Neural cell (in vitro differentiated cells): Measurements from ENCODE around the gene GSTA3. TPM values are rescaled to one million over a fixed set of nuclear protein-coding genes. Genes with fewer than 3 reads are reported as not detected.
"Not testable (repeated sequence)": the region's sequence is repeated elsewhere in the genome, so short reads cannot be mapped to it uniquely, and the experiment has no call there.

Experiments
- H2AFZ ChIP-seq: fragments of 200-600, 300-800 bp; sonication (generic), shearing (Covaris generic); 2 replicates; pipeline ENCODE4 v1.6.0; 2014; ENCODE audit warnings: low read depth, mild to moderate bottlenecking, antibody characterized with exemption, low read length, moderate library complexity
- H3F3A ChIP-seq: fragments of 200-600 bp; shearing (Covaris generic); 2 replicates; pipeline ENCODE4 v1.6.1; 2016; ENCODE audit warnings: mild to moderate bottlenecking, moderate library complexity, mixed read lengths, antibody characterized with exemption, low read length; ENCODE audit not compliant: insufficient read depth, poor library complexity, severe bottlenecking
- H3K27ac ChIP-seq: fragments of 200-600, 300-800 bp; sonication (generic), shearing (Covaris generic); 2 replicates; pipeline ENCODE4 v1.5.1; 2014; ENCODE audit warnings: mild to moderate bottlenecking, low read length, moderate library complexity
- H3K27me3 ChIP-seq: fragments of 300-800, 200-600 bp; sonication (generic), shearing (Covaris generic); 2 replicates; pipeline ENCODE4 v1.6.0; 2014; ENCODE audit warnings: mild to moderate bottlenecking, low read depth, low read length, moderate library complexity; ENCODE audit not compliant: insufficient read depth
- H3K36me3 ChIP-seq: fragments of 300-800, 200-600 bp; sonication (generic), shearing (Covaris generic); 2 replicates; pipeline ENCODE4 v1.5.1; 2014; ENCODE audit warnings: mild to moderate bottlenecking, antibody characterized with exemption, low read length, moderate library complexity; ENCODE audit not compliant: insufficient read depth
- H3K4me2 ChIP-seq: fragments of 300-800, 200-600 bp; sonication (generic), shearing (Covaris generic); 2 replicates; pipeline ENCODE4 v1.6.0; 2014; ENCODE audit warnings: mild to moderate bottlenecking, low read length
- H3K4me3 ChIP-seq: fragments of 300-800, 200-600 bp; sonication (generic), shearing (Covaris generic); 2 replicates; pipeline ENCODE4 v1.5.1; 2014; ENCODE audit warnings: mild to moderate bottlenecking, low read length, moderate library complexity
- H3K79me2 ChIP-seq: fragments of 200-600 bp; shearing (Covaris generic); replicated peaks from 2 replicates; pipeline ENCODE4 v1.6.0; 2014; ENCODE audit warnings: mild to moderate bottlenecking, low read length, moderate library complexity; ENCODE audit not compliant: insufficient read depth
- H3K9ac ChIP-seq: fragments of 300-800, 200-600 bp; sonication (generic), shearing (Covaris generic); 2 replicates; pipeline ENCODE4 v1.6.1; 2016; ENCODE audit warnings: mild to moderate bottlenecking, low read length, mixed read lengths
- H3K9me2 ChIP-seq: fragments of 200-600 bp; shearing (Covaris generic); 2 replicates; pipeline ENCODE4 v1.6.1; 2016; ENCODE audit warnings: mild to moderate bottlenecking, low read length, mixed read lengths; ENCODE audit not compliant: insufficient read depth
- H3K9me3 ChIP-seq: fragments of 200-600, 300-800 bp; sonication (generic), shearing (Covaris generic); 2 replicates; pipeline ENCODE4 v1.6.1; 2016; ENCODE audit warnings: mild to moderate bottlenecking, mixed run types, low read length, moderate library complexity, mixed read lengths
- H4K20me1 ChIP-seq: fragments of 200-600 bp; shearing (Covaris generic); 2 replicates; pipeline ENCODE4 v1.6.1; 2016; ENCODE audit warnings: mild to moderate bottlenecking, mixed run types; ENCODE audit not compliant: insufficient read depth
- CTCF ChIP-seq: fragments of 450-650 bp; IDR thresholded peaks from 2 replicates; pipeline ENCODE4 v1.5.1; 2014; ENCODE audit warnings: antibody characterized with exemption, mild to moderate bottlenecking, moderate library complexity; ENCODE audit not compliant: poor library complexity, severe bottlenecking
- EP300 ChIP-seq: fragments of 450-650 bp; conservative IDR thresholded peaks from 2 replicates; pipeline ENCODE4 v1.6.1; 2014; ENCODE audit warnings: antibody characterized with exemption, mild to moderate bottlenecking, moderate library complexity; ENCODE audit not compliant: poor library complexity, severe bottlenecking
- EZH2 ChIP-seq: fragments of 200-600, 300-800 bp; shearing (Covaris generic), sonication (generic); IDR thresholded peaks from 2 replicates; pipeline ENCODE4 v1.6.1; 2014; ENCODE audit warnings: antibody characterized with exemption, low read length, borderline replicate concordance, mild to moderate bottlenecking; ENCODE audit not compliant: insufficient read depth, poor library complexity, severe bottlenecking
- MXI1 ChIP-seq: fragments of 450-650 bp; conservative IDR thresholded peaks from 2 replicates; pipeline ENCODE4 v1.6.1; 2014; ENCODE audit warnings: antibody characterized with exemption, mild to moderate bottlenecking; ENCODE audit not compliant: poor library complexity, severe bottlenecking
- POLR2AphosphoS5 ChIP-seq: IDR thresholded peaks from 2 replicates; pipeline ENCODE4 v1.6.1; 2012
- RAD21 ChIP-seq: fragments of 450-650 bp; conservative IDR thresholded peaks from 2 replicates; pipeline ENCODE4 v1.6.1; 2014; ENCODE audit warnings: antibody characterized with exemption, mild to moderate bottlenecking, moderate library complexity
- REST ChIP-seq: IDR thresholded peaks from 2 replicates; pipeline ENCODE4 v1.6.1; 2012; ENCODE audit warnings: borderline replicate concordance
- SMC3 ChIP-seq: fragments of 450-650 bp; conservative IDR thresholded peaks from 2 replicates; pipeline ENCODE4 v1.6.1; 2014; ENCODE audit warnings: antibody characterized with exemption, mild to moderate bottlenecking, moderate library complexity; ENCODE audit not compliant: poor library complexity
- TAF1 ChIP-seq: IDR thresholded peaks from 2 replicates; pipeline ENCODE4 v1.6.1; 2012; ENCODE audit warnings: low read depth
- polyA plus RNA-seq: library from polyadenylated mRNA; depleted of rRNA; stranded (reverse); fragments of >200 nt; gene quantifications from 2 replicates; pipeline ENCODE4 v1.2.3, GENCODE V29; 2014

GSTA3 gene
- polyA plus RNA-seq, 1 donor from 2014 or later = not detected

DNA sequence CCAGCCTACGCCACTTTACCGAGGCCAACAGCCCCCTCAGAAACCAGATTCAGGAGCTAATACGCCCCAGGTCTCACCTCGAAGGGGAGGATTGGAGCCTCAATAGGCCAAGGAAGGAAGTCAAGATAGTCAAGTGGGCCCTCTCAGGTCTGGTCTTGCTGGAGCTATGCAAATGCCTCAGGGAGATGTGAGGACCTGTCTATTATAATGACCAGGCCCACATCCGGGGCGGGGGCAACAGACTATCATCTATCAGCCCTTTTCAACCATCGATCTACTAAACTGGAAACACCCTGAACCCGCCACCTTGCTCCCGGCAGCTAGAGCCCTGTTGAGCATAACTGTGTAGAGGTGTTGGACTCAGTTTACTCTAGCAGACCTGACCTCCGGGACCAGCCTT, 12.7 kb upstream of the GSTA3 start:
- TF ChIP-seq SMC3 (no peak), RAD21 (no peak), REST (no peak), MXI1 (no peak), POLR2AphosphoS5 (no peak), CTCF (no peak), EZH2 (no peak), TAF1 (no peak), EP300 (no peak)
- Histone ChIP-seq H3K9me3 (no peaks in the 10 kb centered on the region), H3F3A (no peaks in the 10 kb centered on the region)

DNA sequence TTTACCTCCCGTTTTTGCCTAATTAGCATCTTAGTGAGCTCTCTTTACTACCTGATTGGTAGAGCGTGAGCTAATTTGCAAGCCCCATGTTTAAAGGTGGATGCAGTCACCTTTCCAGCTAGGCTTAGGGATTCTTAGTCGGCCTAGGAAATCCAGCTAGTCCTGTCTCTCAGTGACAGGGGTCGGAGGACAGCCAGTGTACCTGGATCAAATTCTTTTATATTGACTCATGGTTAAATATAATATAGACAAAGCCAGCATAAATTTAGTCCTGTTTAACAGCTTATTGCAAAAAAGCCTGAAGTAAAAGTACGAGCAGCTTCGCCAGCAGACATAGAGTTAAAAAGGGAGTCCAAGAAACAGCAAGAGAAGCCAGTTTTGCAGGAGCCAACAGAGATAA, 12.2 kb upstream of the GSTA3 start:
- Histone ChIP-seq H3K9ac (no peak overlapping the region), H3K27me3 (no peaks in the 10 kb centered on the region), H2AFZ (no peak overlapping the region), H3K9me3 (no peaks in the 10 kb centered on the region), H3K9me2 (no peaks in the 10 kb centered on the region), H3K27ac (no peak overlapping the region), H3K4me2 (no peak overlapping the region), H3F3A (no peaks in the 10 kb centered on the region), H4K20me1 (no peaks in the 10 kb centered on the region), H3K36me3 (no peaks in the 10 kb centered on the region), H3K4me3 (no peak overlapping the region), H3K79me2 (no peaks in the 10 kb centered on the region)
- TF ChIP-seq EP300 = no peak
- TF ChIP-seq POLR2AphosphoS5 = no peak
- no peak for TF ChIP-seq TAF1
- TF ChIP-seq REST = no peak

More for the DNA sequence above, 12.7 kb upstream of the GSTA3 start:
- Histone ChIP-seq H3K9me2 (no peaks in the 10 kb centered on the region), H3K9ac (no peak overlapping the region), H3K4me2 (no peak overlapping the region), H2AFZ (no peak overlapping the region), H3K27me3 (no peaks in the 10 kb centered on the region), H3K36me3 (no peaks in the 10 kb centered on the region), H3K4me3 (no peak overlapping the region), H3K27ac (no peak overlapping the region), H3K79me2 (no peaks in the 10 kb centered on the region), H4K20me1 (no peaks in the 10 kb centered on the region)

DNA sequence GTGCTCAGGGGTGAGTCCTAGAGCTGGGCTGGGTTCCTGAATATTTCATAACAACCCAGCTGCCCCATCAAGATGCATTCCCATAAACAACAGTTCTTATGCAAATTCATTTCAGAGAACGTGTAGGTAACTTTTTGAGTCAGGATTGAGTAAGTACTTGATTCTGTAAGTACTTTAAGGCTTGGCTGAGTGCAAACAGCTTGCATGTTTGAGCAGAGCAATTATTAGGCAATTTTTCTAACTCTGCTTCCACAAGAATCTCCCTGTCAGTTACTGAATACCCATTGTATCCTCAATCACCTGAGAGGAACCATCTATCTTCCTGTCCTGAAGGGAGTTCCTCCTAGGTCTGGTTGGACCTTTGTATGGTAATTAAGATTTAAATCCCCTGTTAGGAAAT, 10.0 kb upstream of the GSTA3 start:
- H3K4me2 ChIP-seq, H3K79me2 ChIP-seq, H3K27me3 ChIP-seq, H2AFZ ChIP-seq, H3K9me2 ChIP-seq, H4K20me1 ChIP-seq, H3K9ac ChIP-seq, H3K36me3 ChIP-seq, H3K9me3 ChIP-seq, H3F3A ChIP-seq, H3K27ac ChIP-seq, H3K4me3 ChIP-seq: not testable (repeated sequence)

DNA sequence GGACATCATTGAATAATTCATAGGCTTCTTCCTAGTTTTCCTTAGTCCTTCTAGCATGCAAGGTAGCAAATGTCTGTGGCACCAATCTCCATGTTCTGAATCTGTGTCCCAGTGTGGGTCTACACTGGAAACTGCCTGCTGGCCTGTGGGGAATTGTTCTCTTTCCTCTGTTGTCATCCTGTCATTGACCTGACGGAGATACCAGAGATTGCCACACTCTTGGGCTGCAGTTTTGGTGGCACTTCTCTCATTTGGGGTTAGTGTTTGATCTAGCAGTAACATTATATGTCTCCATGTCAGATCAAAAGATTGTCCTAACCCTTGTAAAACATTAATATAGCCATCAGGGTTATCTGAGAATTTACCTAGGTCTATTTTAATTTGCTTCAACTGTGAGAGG, 9.3 kb upstream of the GSTA3 start:
- H4K20me1 ChIP-seq, H3K4me2 ChIP-seq, H3K9me3 ChIP-seq, H3F3A ChIP-seq, H3K27me3 ChIP-seq, H2AFZ ChIP-seq, H3K9me2 ChIP-seq, H3K27ac ChIP-seq, H3K79me2 ChIP-seq, H3K4me3 ChIP-seq, H3K36me3 ChIP-seq, H3K9ac ChIP-seq: not testable (repeated sequence)
